Trophoblast cell (in vitro differentiated cells and primary cell): Measurements from ENCODE around the gene CELA3B.
"Not testable (repeated sequence)": the region's sequence is repeated elsewhere in the genome, so short reads cannot be mapped to it uniquely, and the experiment has no call there.

Experiments used
- DNase-seq, 2 donors: peaks; one replicate each; pipeline ENCODE4 v3.0.0-alpha.2; 2016
- H2AFZ ChIP-seq: 2 replicates; pipeline ENCODE4 v1.6.1; 2013; ENCODE audit warnings: low read length, moderate library complexity, mild to moderate bottlenecking; ENCODE audit not compliant: insufficient read depth, poor library complexity
- H2AK5ac ChIP-seq: 2 replicates; pipeline ENCODE4 v1.6.1; 2013; ENCODE audit warnings: mild to moderate bottlenecking, low read length
- H2BK120ac ChIP-seq: 2 replicates; pipeline ENCODE4 v1.6.1; 2013; ENCODE audit warnings: low read length, mild to moderate bottlenecking, moderate library complexity; ENCODE audit not compliant: insufficient read depth, poor library complexity
- H2BK12ac ChIP-seq: 2 replicates; pipeline ENCODE4 v1.6.1; 2013; ENCODE audit warnings: mild to moderate bottlenecking, low read length, moderate library complexity
- H2BK5ac ChIP-seq: 2 replicates; pipeline ENCODE4 v1.6.1; 2013; ENCODE audit warnings: low read length, low read depth, moderate library complexity, mild to moderate bottlenecking; ENCODE audit not compliant: poor library complexity
- H3K14ac ChIP-seq: 2 replicates; pipeline ENCODE4 v1.6.1; 2013; ENCODE audit warnings: mild to moderate bottlenecking, low read length
- H3K18ac ChIP-seq: 2 replicates; pipeline ENCODE4 v1.6.1; 2013; ENCODE audit warnings: mild to moderate bottlenecking, low read length
- H3K23ac ChIP-seq: 2 replicates; pipeline ENCODE4 v1.6.1; 2013; ENCODE audit warnings: low read length
- H3K27ac ChIP-seq: 2 replicates; pipeline ENCODE4 v1.5.1; 2013; ENCODE audit warnings: low read depth, mild to moderate bottlenecking, inconsistent platforms, low read length, moderate library complexity
- H3K27me3 ChIP-seq: 2 replicates; pipeline ENCODE4 v1.6.1; 2013; ENCODE audit warnings: inconsistent platforms, mild to moderate bottlenecking, low read length, moderate library complexity; ENCODE audit not compliant: insufficient read depth
- H3K36me3 ChIP-seq, 2 experiments: 1 replicate in 1 of 2; 2 replicates in 1 of 2; pipeline ENCODE4 v1.6.1; 2013; ENCODE audit warnings: low read length in 2 of 2, mild to moderate bottlenecking in 2 of 2, moderate library complexity in 1 of 2; ENCODE audit not compliant: insufficient read depth in 2 of 2, control insufficient read depth in 1 of 2
- H3K4ac ChIP-seq: 2 replicates; pipeline ENCODE4 v1.6.1; 2013; ENCODE audit warnings: low read depth, mild to moderate bottlenecking, low read length, moderate library complexity
- H3K4me1 ChIP-seq, 2 experiments: 1 replicate in 1 of 2; 2 replicates in 1 of 2; pipeline ENCODE4 v1.6.1; 2013; ENCODE audit warnings: low read length in 2 of 2, mild to moderate bottlenecking in 2 of 2, moderate library complexity in 1 of 2; ENCODE audit not compliant: insufficient read depth in 2 of 2, control insufficient read depth in 1 of 2
- H3K4me2 ChIP-seq: 2 replicates; pipeline ENCODE4 v1.6.1; 2013; ENCODE audit warnings: inconsistent platforms, mild to moderate bottlenecking, low read length, moderate library complexity
- H3K4me3 ChIP-seq: 2 replicates; pipeline ENCODE4 v1.5.1; 2013; ENCODE audit warnings: mild to moderate bottlenecking, low read depth, low read length, inconsistent platforms
- H3K79me1 ChIP-seq: one replicate; pipeline ENCODE4 v1.6.1; 2013; ENCODE audit warnings: low read length
- H3K79me2 ChIP-seq: 2 replicates; pipeline ENCODE4 v1.6.1; 2013; ENCODE audit warnings: low read length, mild to moderate bottlenecking; ENCODE audit not compliant: control insufficient read depth, insufficient read depth, poor library complexity
- H3K9ac ChIP-seq: 2 replicates; pipeline ENCODE4 v1.6.1; 2013; ENCODE audit warnings: mild to moderate bottlenecking, low read length
- H3K9me3 ChIP-seq: 2 replicates; pipeline ENCODE4 v1.6.1; 2013; ENCODE audit warnings: low read depth, mild to moderate bottlenecking, control low read depth, inconsistent platforms, low read length; ENCODE audit not compliant: insufficient read depth
- H4K12ac ChIP-seq: 2 replicates; pipeline ENCODE4 v1.6.1; 2013; ENCODE audit warnings: low read depth, mild to moderate bottlenecking, low read length, moderate library complexity
- H4K8ac ChIP-seq: 2 replicates; pipeline ENCODE4 v1.6.1; 2013; ENCODE audit warnings: low read depth, mild to moderate bottlenecking, low read length, moderate library complexity
- H4K91ac ChIP-seq: one replicate; pipeline ENCODE4 v1.6.1; 2013; ENCODE audit warnings: low read depth, mild to moderate bottlenecking, low read length, moderate library complexity
- WGBS: extraction: QIAGEN DNeasy Blood & Tissue Kit; methylation state at CpG from one replicate; pipeline ENCODE4 v1.1.7; 2013; ENCODE audit warnings: missing lambda C conversion rate; ENCODE audit not compliant: insufficient read length, insufficient coverage; ENCODE audit errors: extremely low coverage; 5-methylcytosine and 5-hydroxymethylcytosine counted together

The CELA3B gene

GRCh38 chr1:21982122-21982521, 5.3 kb downstream of the CELA3B start:
- H3K4ac ChIP-seq, H3K79me2 ChIP-seq, H3K4me3 ChIP-seq, H3K27ac ChIP-seq, H2BK12ac ChIP-seq, H3K4me2 ChIP-seq, H4K12ac ChIP-seq, DNase-seq, H3K79me1 ChIP-seq, H4K8ac ChIP-seq, H3K18ac ChIP-seq, H3K9ac ChIP-seq, H2AFZ ChIP-seq, H3K4me1 ChIP-seq, H3K9me3 ChIP-seq, H3K36me3 ChIP-seq, H2BK120ac ChIP-seq, H4K91ac ChIP-seq, H2BK5ac ChIP-seq, H3K14ac ChIP-seq, H3K27me3 ChIP-seq, H2AK5ac ChIP-seq, H3K23ac ChIP-seq: not testable (repeated sequence)
- no CpG with 5 or more reads among the region's 6 CpGs for WGBS

- H3K4me3 ChIP-seq, H3K23ac ChIP-seq, DNase-seq, H3K14ac ChIP-seq, H3K18ac ChIP-seq, H3K4me1 ChIP-seq, H2BK12ac ChIP-seq, H3K9ac ChIP-seq, H3K4me2 ChIP-seq, H2BK5ac ChIP-seq, H3K36me3 ChIP-seq, H2AFZ ChIP-seq, H3K79me1 ChIP-seq, H4K8ac ChIP-seq, H3K4ac ChIP-seq, H3K9me3 ChIP-seq, H4K91ac ChIP-seq, H4K12ac ChIP-seq, H3K27ac ChIP-seq, H2BK120ac ChIP-seq, H3K79me2 ChIP-seq, H2AK5ac ChIP-seq, H3K27me3 ChIP-seq: not testable (repeated sequence)
- WGBS: no CpG with 5 or more reads among the region's 15 CpGs
Measured at GRCh38 chr1:21983539-21983938, 6.7 kb downstream of the CELA3B start.

GRCh38 chr1:21985893-21986292, 9.1 kb downstream of the CELA3B start:
- not testable (repeated sequence) for H3K9ac ChIP-seq, H3K4me3 ChIP-seq, H3K23ac ChIP-seq, H2BK12ac ChIP-seq, H3K79me1 ChIP-seq, H3K27me3 ChIP-seq, DNase-seq, H3K4me2 ChIP-seq, H3K4ac ChIP-seq, H4K8ac ChIP-seq, H3K4me1 ChIP-seq, H3K27ac ChIP-seq, H3K36me3 ChIP-seq, H2BK5ac ChIP-seq, H3K14ac ChIP-seq, H3K9me3 ChIP-seq, H2BK120ac ChIP-seq, H4K91ac ChIP-seq, H2AK5ac ChIP-seq, H3K18ac ChIP-seq, H2AFZ ChIP-seq, H3K79me2 ChIP-seq, H4K12ac ChIP-seq
- WGBS: no CpG with 5 or more reads among the region's 5 CpGs

- not testable (repeated sequence) for H3K4ac ChIP-seq, H2BK5ac ChIP-seq, H3K9me3 ChIP-seq, H4K8ac ChIP-seq, H4K91ac ChIP-seq, H2AFZ ChIP-seq, H3K14ac ChIP-seq, H4K12ac ChIP-seq, H2BK120ac ChIP-seq, H3K4me1 ChIP-seq, H2AK5ac ChIP-seq, H2BK12ac ChIP-seq, H3K27ac ChIP-seq, H3K27me3 ChIP-seq, H3K23ac ChIP-seq, H3K9ac ChIP-seq, H3K4me3 ChIP-seq, H3K18ac ChIP-seq, H3K36me3 ChIP-seq, H3K4me2 ChIP-seq, H3K79me2 ChIP-seq, DNase-seq, H3K79me1 ChIP-seq
- no CpG with 5 or more reads among the region's 12 CpGs for WGBS
Measured at GRCh38 chr1:21986386-21986785, 9.6 kb downstream of the CELA3B start.
